AG04450 (cell line): ENCODE results near the gene SERINC3. TPM values are rescaled to one million over a fixed set of nuclear protein-coding genes. Genes with fewer than 3 reads are reported as not detected.

ENCODE experiments used
- CTCF ChIA-PET: fragments of 300-600, 350-600 bp; formaldehyde crosslinking; extraction: SDS; loops from one replicate; lab custom pipeline; 2022; ENCODE audit warnings: antibody characterized with exemption, inconsistent platforms; lab: Charles Lee
- POLR2A ChIA-PET: fragments of 350-600 bp; formaldehyde crosslinking; extraction: SDS; loops from one replicate; lab custom pipeline; 2021; ENCODE audit warnings: antibody characterized with exemption, inconsistent platforms; lab: Yijun Ruan, JAX
- DNase-seq: peaks from one replicate; pipeline ENCODE4 v3.0.0-alpha.2; 2011; ENCODE audit warnings: low read depth, low spot score
- H3K27ac ChIP-seq: one replicate; pipeline ENCODE4 v1.5.1; 2012; ENCODE audit warnings: low read depth, low read length, control low read depth
- H3K27me3 ChIP-seq: one replicate; pipeline ENCODE4 v1.6.0; 2012; ENCODE audit warnings: low read length; ENCODE audit not compliant: control insufficient read depth, insufficient read depth
- H3K4me3 ChIP-seq: 2 replicates; pipeline ENCODE4 v1.5.1; 2011; ENCODE audit warnings: mild to moderate bottlenecking, low read depth, low read length, control low read depth
- H3K9me3 ChIP-seq: 2 replicates; pipeline ENCODE4 v1.5.1; 2012; ENCODE audit warnings: low read length; ENCODE audit not compliant: control insufficient read depth, insufficient read depth
- CTCF ChIP-seq: IDR thresholded peaks from 2 replicates; pipeline ENCODE4 v1.5.1; 2011; ENCODE audit warnings: low read depth, low read length, control low read depth, inconsistent platforms
- polyA plus RNA-seq: library from polyadenylated mRNA; depleted of rRNA; stranded (reverse); fragments of >200 nt; gene quantifications from 2 replicates; pipeline ENCODE4 v1.2.3, GENCODE V29; 2011

The SERINC3 gene
- polyA plus RNA-seq, 1 experiment = 173 TPM

- no peak overlapping the region for H3K4me3 ChIP-seq
- no peaks in the 10 kb centered on the region for H3K9me3 ChIP-seq
- ChIA-PET CTCF (interaction anchor here (3.9 kb wide), 1 partner anchor 115 kb away, joined by 14 read pairs; no protein-coding TSS in a partner anchor), POLR2A (no interaction called here)
- peak; percentile 41 for DNase-seq
- TF ChIP-seq CTCF = no peak
- peak overlapping the region; percentile 89 for H3K27ac ChIP-seq
- no peaks in the 10 kb centered on the region for H3K27me3 ChIP-seq
Measured at GRCh38 chr20:44494266-44494665, 27.6 kb downstream of the SERINC3 start.

GRCh38 chr20:44491635-44492395, 30.1 kb downstream of the SERINC3 start:
- POLR2A ChIA-PET = no interaction called here
- DNase-seq = no peak
- peak overlapping the region; percentile 71 for H3K27ac ChIP-seq
- TF ChIP-seq CTCF = no peak
- H3K27me3 ChIP-seq = no peaks in the 10 kb centered on the region
- no peaks in the 10 kb centered on the region for H3K9me3 ChIP-seq
- CTCF ChIA-PET = interaction anchor here (0.6 to 3.9 kb wide), 4 partner anchors 14 to 118 kb away, joined by 3 to 14 read pairs (median 7); no protein-coding TSS in a partner anchor
- no peak overlapping the region for H3K4me3 ChIP-seq

- H3K27ac ChIP-seq = no peak overlapping the region
- H3K4me3 ChIP-seq = no peak overlapping the region
- H3K9me3 ChIP-seq = no peaks in the 10 kb centered on the region
- no peak for DNase-seq
- no peak for TF ChIP-seq CTCF
- POLR2A ChIA-PET = no interaction called here
- CTCF ChIA-PET = no interaction called here
- no peaks in the 10 kb centered on the region for H3K27me3 ChIP-seq
Measured at GRCh38 chr20:44489931-44490330, 31.9 kb downstream of the SERINC3 start.

GRCh38 chr20:44489223-44489622, 32.6 kb downstream of the SERINC3 start:
- no peak overlapping the region for H3K4me3 ChIP-seq
- no peaks in the 10 kb centered on the region for H3K27me3 ChIP-seq
- ChIA-PET POLR2A (interaction anchor here (0.6 kb wide), 1 partner anchor 482 kb away, joined by 3 read pairs; no protein-coding TSS in a partner anchor), CTCF (no interaction called here)
- H3K27ac ChIP-seq = no peak overlapping the region
- no peak for DNase-seq
- TF ChIP-seq CTCF = no peak
- no peaks in the 10 kb centered on the region for H3K9me3 ChIP-seq

GRCh38 chr20:44488551-44488950, 33.3 kb downstream of the SERINC3 start:
- DNase-seq = no peak
- no peaks in the 10 kb centered on the region for H3K27me3 ChIP-seq
- H3K4me3 ChIP-seq = no peak overlapping the region
- H3K27ac ChIP-seq = no peak overlapping the region
- ChIA-PET POLR2A (no interaction called here), CTCF (interaction anchor here (0.6 kb wide), 1 partner anchor 357 kb away, joined by 3 read pairs; no protein-coding TSS in a partner anchor)
- H3K9me3 ChIP-seq = no peaks in the 10 kb centered on the region
- TF ChIP-seq CTCF = no peak
